Thyroid gland (tissue), 4 donors: ENCODE data around the gene CDKL5.

ENCODE experiments used
- POLR2A ChIP-seq, 2 donors: fragments of 450-650 bp; IDR thresholded peaks; one replicate each; pipeline ENCODE4 v1.6.1; 2017; ENCODE audit warnings: antibody characterized with exemption in 2 of 2, mild to moderate bottlenecking in 2 of 2, moderate library complexity in 1 of 2
- TF ChIP-seq, protein P1 (sequence below), 6 experiments: fragments of 200-600 bp in 3 of 6; fragments of 450-650 bp in 3 of 6; sonication (generic) in 3 of 6; IDR thresholded peaks; one replicate each; pipeline ENCODE4 v1.5.1; 2016 to 2019; ENCODE audit warnings: antibody characterized with exemption in 6 of 6, mild to moderate bottlenecking in 2 of 6, inconsistent platforms in 1 of 6, moderate library complexity in 1 of 6

DNA sequence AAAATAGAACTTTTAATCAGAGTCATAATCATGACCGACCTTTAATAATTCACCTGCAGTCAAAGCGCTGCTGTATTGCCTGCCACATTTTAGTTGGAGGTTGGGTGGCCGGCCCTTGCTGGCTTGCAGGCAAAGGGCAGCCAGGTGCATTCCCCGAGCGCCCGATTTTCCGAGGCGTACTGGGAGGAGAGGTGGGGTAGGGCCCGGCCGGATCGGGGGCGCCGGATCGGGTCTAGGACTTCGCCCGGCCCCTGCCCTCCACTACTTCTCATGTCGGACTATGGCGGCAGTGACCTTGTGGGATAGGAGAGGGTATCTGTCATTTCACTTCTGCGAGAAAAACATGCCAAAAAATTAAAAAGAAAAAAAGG lies 249.0 kb downstream of the CDKL5 start:
- TF ChIP-seq, protein P1, sequence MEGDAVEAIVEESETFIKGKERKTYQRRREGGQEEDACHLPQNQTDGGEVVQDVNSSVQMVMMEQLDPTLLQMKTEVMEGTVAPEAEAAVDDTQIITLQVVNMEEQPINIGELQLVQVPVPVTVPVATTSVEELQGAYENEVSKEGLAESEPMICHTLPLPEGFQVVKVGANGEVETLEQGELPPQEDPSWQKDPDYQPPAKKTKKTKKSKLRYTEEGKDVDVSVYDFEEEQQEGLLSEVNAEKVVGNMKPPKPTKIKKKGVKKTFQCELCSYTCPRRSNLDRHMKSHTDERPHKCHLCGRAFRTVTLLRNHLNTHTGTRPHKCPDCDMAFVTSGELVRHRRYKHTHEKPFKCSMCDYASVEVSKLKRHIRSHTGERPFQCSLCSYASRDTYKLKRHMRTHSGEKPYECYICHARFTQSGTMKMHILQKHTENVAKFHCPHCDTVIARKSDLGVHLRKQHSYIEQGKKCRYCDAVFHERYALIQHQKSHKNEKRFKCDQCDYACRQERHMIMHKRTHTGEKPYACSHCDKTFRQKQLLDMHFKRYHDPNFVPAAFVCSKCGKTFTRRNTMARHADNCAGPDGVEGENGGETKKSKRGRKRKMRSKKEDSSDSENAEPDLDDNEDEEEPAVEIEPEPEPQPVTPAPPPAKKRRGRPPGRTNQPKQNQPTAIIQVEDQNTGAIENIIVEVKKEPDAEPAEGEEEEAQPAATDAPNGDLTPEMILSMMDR (IDR thresholded peaks at IDR 0.05) = no peak
- no peak for TF ChIP-seq POLR2A (IDR thresholded peaks at IDR 0.05)
